ENCODE measurements around the gene MEF2B. TPM values are rescaled to one million over a fixed set of nuclear protein-coding genes. Genes with fewer than 3 reads are reported as not detected.
"Not testable (repeated sequence)": the region's sequence is repeated elsewhere in the genome, so short reads cannot be mapped to it uniquely, and the experiment has no call there.

The MEF2B gene
- total RNA-seq, 2 donors from 2014 or later: not detected

DNA sequence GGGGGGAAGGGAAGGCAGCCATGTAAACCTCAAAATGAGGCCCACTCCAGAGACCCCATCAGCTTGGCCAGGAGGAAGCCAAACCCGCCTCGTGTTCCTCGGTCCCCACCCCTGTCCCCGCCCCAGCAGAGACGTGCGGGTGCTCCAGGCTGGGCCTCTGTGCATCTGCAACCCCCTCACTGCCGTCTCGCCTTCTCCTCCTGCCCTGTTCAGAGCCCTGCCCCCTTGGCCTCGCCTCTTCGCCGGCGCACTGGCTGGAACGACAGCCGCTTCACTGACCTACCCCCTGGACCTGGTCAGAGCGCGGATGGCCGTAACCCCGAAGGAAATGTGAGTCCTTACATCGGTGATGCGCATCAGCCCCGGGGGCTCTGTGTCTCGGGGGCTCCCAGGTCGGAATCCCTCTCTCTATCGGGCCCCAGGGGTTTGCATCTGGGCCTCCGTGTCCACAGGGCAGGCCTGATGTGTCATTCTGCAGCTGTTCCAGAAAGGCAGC, 64.0 kb downstream of the MEF2B start:
- Histone ChIP-seq H3K36me3 (no peaks in the 10 kb centered on the region), H3K27me3 (no peaks in the 10 kb centered on the region), H3K9me3 (no peaks in the 10 kb centered on the region), H3K4me1 (peaks cover 0 to 10% of the 10 kb centered on the region in 2 donors), H3K4me3 (peak overlapping the region; percentile 32 to 38), H3K27ac (no peak overlapping the region)
- no peak for TF ChIP-seq CTCF (IDR thresholded peaks at IDR 0.05)
- no peak for DNase-seq (ENCODE audit: low spot score)

DNA sequence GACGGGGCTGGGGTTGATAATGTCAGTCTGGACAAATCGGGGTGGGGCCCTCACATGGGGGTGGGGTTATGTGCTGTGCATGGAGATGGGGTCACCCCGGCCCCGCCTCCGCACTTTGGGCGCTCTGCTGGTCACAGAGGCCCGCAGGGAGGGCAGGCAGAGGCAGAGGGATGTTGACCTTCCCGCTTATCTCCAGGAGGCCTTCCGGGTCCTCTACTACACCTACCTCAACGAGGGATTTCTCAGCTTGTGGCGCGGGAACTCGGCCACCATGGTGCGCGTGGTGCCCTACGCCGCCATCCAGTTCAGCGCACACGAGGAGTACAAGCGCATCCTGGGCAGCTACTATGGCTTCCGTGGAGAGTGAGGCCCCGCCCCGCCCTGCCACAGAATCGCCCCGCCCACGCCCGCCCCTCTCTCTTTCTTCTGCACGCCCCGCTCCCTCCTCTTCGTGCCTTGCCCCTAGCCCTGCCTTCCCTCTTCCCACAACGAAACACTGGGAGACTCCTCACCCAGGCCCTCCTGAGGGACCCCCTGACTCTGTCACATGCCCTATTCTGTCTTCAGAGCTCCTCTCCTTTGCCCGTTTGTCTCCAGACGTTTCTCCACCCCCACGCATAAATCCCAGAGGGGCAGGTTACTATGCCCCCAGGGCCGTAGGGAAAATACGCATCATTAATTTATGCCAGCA, 64.6 kb downstream of the MEF2B start:
- peak; percentile 68 for DNase-seq (ENCODE audit: low spot score)
- TF ChIP-seq CTCF (IDR thresholded peaks at IDR 0.05): no peak
- no peak overlapping the region for H3K27ac ChIP-seq
- H3K36me3 ChIP-seq: no peaks in the 10 kb centered on the region
- peaks cover 0 to 5% of the 10 kb centered on the region in 2 donors for H3K4me1 ChIP-seq
- peak overlapping the region; percentile 32 to 38 for H3K4me3 ChIP-seq
- H3K9me3 ChIP-seq: no peaks in the 10 kb centered on the region
- H3K27me3 ChIP-seq: no peaks in the 10 kb centered on the region

DNA sequence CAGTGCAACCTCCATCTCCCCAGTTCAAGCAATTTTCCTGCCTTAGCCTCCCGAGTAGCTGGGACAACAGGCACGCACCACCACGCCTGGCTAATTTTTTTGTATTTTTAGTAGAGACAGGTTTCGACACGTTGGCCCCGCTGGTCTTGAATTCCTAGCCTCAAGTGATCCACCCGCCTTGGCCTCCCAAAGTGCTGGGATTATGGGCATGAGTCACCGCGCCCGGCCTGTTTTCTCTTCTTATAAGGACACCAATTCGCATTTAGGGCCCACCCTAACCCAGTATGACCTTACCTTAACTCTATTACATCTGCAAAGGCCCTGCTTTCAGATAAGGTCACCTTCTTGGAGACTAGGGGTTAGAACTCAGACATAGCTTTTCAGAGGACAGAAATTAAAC, 66.9 kb downstream of the MEF2B start:
- TF ChIP-seq CTCF (IDR thresholded peaks at IDR 0.05): no peak
- H3K36me3 ChIP-seq: peaks cover 6% of the 10 kb centered on the region
- H3K27ac ChIP-seq: no peak overlapping the region
- no peak for DNase-seq (ENCODE audit: low spot score)
- no peaks in the 10 kb centered on the region for H3K9me3 ChIP-seq
- H3K4me3 ChIP-seq: no peak overlapping the region
- H3K4me1 ChIP-seq: no peaks in the 10 kb centered on the region
- H3K27me3 ChIP-seq: no peaks in the 10 kb centered on the region

GRCh38 chr19:19102566-19102965, 67.5 kb downstream of the MEF2B start:
- not testable (repeated sequence) for H3K27me3 ChIP-seq; H3K9me3 ChIP-seq; H3K27ac ChIP-seq; H3K4me1 ChIP-seq; H3K4me3 ChIP-seq; DNase-seq (ENCODE audit: low spot score); H3K36me3 ChIP-seq

- no peak for DNase-seq (ENCODE audit: low spot score)
- peaks cover 6% of the 10 kb centered on the region for H3K36me3 ChIP-seq
- H3K4me3 ChIP-seq: no peak overlapping the region
- no peaks in the 10 kb centered on the region for H3K9me3 ChIP-seq
- H3K27ac ChIP-seq: no peak overlapping the region
- no peaks in the 10 kb centered on the region for H3K4me1 ChIP-seq
- no peaks in the 10 kb centered on the region for H3K27me3 ChIP-seq
- no peak for TF ChIP-seq CTCF (IDR thresholded peaks at IDR 0.05)
These were observed 68.5 kb downstream of the MEF2B start for GRCh38 chr19:19101540-19101939.

DNA sequence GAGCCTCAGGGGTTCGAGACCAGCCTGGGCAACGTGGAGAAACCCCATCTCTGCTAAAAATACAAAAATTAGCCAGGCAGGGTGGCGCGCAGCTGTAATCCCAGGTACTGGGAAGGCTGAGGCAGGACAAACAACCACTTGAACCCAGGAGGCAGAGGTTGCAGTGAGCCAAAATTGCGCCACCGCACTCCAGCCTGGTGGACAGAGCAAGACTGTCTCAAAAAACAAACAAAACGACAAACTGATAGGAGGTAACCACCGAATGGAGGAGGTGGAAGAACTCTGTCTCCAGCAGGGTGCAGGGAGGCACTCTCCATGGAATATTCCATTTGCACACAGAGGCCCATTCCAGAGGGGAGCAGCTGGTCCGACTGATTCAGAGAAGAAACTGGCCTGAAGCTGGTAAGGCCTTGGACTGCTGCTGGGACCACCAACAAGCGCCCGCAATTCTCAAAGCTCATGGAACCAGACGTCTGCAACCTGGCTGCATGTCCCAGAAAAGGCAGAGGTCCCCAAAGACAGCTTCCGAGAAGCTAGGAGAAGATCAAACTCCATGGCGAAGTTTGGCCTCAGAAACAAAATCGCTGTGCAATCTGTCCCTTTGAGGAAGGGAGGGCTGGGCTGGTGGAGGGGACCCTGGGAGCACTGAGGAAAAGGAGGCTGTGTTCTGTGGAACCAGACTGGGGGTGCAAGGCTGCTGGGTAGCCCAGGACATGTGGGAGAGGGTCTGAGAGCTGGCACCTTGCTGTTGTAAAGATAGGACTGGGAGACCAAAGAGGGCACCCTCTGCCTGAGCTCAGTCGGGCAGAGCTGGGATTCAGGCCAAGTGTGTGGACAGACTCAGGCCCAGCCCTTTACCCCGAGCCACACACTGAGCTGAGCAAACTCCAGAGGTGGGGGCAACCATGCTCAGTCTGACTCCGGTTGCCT, 71.1 kb downstream of the MEF2B start:
- Histone ChIP-seq H3K4me1 (no peaks in the 10 kb centered on the region), H3K9me3 (no peaks in the 10 kb centered on the region), H3K36me3 (peaks cover 6% of the 10 kb centered on the region), H3K27ac (no peak overlapping the region), H3K27me3 (no peaks in the 10 kb centered on the region), H3K4me3 (no peak overlapping the region)
- no peak for DNase-seq (ENCODE audit: low spot score)
- TF ChIP-seq CTCF (IDR thresholded peaks at IDR 0.05): no peak
